Endometrium (tissue), 2 donors: ENCODE data around the gene ACTL6B.

Source experiments
- FAIRE-seq: peaks from 2 replicates; lab custom pipeline; 2012; peaks lifted over from hg19 to GRCh38; lab: Jason Lieb, UNC
- donor health status: control.
- donor health status: control.

Gene ACTL6B

GRCh38 chr7:100599911-100600729, 56.1 kb downstream of the ACTL6B start:
- FAIRE-seq = no peak

DNA sequence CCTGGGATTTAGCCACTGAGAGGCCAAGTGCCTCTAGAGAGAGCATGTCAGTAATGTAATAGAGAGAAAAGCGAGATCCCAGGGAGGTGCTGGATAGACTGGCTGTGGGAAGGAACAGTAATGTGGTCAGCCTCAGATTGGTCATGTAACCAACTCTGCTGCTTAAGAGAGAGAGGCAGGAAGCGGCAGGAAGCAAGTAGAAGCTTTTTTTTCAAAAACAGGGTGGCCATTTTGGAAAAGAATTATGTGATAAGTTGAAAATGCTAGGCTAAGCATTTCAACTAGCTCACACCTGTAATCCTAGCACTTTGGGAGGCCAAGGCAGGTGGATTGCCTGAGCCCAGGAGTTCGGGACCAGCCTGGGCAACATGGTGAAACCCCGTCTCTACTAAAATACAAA, 57.8 kb downstream of the ACTL6B start:
- FAIRE-seq = no peak

GRCh38 chr7:100595188-100595587, 61.1 kb downstream of the ACTL6B start:
- no peak for FAIRE-seq
